ENCODE data around the gene TCF4.

The TCF4 gene

GRCh38 chr18:55432307-55433040 is 155.5 kb downstream of the TCF4 start:
- DNase-seq = no peak

GRCh38 chr18:55430026-55430425 is 158.0 kb downstream of the TCF4 start:
- DNase-seq = no peak

DNA sequence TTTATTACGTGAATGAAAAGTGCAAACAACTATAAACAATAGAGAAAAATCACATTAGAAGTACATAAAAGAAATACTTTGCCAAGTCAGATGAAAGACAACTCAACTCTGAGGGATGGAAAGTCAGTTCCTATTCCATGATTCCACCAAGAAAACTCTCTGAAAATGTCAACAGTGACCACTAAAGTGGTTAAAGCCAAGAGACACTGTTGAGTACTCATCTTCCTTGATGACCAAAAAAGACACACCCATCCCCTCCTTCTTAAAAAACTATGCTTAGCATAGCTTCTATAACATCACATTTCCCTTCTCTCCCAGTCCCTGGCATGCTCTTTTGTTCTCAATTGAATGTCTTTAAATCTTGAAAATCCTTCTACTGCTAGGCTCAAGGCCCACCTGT is 160.0 kb downstream of the TCF4 start:
- no peak for DNase-seq

GRCh38 chr18:55425698-55426097 is 162.3 kb downstream of the TCF4 start:
- no peak for DNase-seq

DNA sequence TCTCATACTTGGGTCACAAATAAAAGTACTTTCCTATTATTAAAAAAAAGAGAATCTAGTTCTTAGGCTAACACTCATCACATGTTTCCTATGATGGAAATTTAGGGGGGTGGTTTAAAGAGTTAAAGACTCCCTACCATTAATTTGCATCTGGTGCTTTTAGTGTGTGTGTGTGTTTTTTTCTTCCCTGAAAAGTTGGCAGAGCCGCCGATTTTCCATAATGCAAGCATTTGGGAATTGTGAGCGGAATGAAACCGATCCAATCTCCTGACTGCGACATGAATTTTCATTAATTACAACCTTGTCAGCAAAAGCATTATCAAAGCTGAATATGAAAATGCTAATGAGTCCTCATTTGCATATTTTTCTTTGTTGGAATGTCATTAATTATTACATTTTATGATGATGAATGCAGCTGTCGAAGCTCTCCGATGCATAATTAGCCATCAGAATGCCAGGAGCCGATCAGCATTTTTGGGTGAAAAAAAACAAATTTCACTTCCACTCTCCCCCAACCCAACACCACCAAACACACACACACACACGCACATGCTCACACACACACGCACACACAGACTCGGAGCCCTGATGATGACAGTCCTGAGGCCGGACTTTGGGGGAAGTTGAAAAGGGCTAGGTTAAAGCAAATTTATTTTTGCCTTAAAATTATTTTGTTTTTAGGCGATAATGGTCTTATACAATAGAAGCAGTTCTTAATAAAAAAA is 165.4 kb downstream of the TCF4 start:
- DNase-seq = no peak

GRCh38 chr18:55421615-55422419 is 166.2 kb downstream of the TCF4 start:
- no peak for DNase-seq

DNA sequence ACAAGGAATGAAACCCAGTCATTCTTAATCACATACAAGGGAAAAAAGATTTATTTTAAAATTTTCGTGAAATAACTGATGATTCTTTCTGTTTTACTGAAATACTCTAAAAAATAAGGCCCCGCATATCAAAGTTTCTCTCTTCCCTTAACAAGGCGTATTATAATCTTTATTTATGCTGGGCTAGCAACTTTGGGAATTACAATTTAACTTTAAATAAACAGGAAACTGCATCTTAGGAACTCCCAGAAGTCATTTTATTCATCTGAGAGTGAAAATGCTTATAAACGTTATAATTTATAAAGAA is 166.7 kb downstream of the TCF4 start:
- DNase-seq = no peak

DNA sequence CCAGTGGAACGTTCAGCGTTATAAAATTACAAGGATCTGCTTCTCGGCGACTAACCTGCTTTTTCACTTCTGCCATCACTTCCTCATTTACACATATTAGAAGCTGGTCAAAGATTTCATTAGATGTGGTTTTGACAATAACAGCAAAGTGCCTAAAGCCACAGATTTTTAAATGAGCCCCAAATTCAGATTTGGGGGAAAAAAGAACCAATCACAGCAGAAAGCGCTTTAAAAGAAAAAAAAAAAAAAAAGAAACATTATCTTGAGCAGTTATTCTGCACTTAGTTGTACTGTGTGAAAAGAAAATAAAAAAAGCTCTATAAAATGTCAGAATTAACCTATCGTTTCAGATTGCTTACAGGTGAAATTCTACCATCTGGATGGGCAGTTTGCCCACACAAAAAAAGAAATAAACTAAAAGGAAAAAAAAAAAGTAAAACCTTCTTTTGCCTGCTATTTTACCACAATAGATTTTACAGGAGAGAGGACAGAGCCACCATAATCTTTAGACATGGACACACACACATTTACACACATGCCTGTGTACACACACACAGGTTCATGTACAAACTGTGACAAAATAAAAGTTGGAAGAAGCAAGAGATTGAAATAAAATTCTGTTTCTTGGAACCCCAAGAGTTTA is 167.2 kb downstream of the TCF4 start:
- no peak for DNase-seq

DNA sequence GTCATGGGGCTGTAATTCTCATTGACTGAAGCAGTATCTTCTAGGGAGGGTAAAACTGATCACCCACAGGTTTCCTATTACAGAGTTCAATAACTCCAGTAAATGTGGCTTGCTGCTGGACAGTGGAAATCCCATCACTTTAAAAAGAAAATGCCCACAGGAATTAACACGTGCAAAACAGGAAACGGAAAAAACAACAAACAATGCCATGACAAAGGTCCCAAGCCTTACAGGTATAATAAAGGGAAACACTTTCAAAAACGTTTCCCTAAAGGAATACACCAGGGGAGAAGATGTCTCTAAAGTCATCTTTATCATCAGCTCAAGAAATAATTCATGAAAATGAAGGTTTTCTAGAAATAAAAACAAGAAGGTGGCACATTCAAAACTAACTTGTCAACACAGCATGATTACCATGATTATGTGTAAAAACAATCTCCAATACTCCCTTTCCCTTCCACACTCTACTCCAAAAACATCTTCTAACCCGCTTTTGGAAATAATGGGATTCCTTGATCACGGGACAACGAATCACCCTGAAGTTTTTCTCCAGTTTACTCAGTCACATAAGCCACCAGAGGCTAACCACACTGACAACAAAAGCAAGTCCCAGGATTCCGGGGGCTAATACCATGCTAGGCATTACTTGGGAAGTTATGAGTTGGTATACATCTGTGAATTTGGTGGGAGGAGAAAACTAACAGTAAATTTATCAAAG is 167.9 kb downstream of the TCF4 start:
- no peak for DNase-seq

GRCh38 chr18:55419132-55419946 is 168.7 kb downstream of the TCF4 start:
- DNase-seq = no peak

- no peak for DNase-seq
Observed at GRCh38 chr18:55418439-55418838, 169.6 kb downstream of the TCF4 start.

DNA sequence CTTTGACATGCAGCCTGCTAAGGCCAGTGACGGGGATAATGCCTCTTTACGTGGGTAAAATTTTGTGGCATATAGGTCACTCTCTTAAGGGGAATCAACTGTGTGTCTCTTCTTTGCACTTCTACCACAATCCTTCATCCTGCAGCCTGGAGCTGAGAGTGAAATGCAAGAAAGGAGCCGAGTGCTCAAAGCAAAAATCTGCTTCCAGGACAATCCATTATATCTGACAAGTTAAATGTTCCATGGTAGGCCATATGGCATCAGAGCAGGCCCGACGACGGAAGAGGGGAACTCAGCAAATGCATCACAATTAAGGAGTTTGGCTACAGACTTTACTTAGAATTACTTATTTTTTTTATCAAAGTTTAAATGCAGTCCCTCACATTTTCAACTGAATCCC is 171.2 kb downstream of the TCF4 start:
- DNase-seq = no peak

GRCh38 chr18:55415258-55415871 is 172.6 kb downstream of the TCF4 start:
- DNase-seq = peak; percentile 83

DNA sequence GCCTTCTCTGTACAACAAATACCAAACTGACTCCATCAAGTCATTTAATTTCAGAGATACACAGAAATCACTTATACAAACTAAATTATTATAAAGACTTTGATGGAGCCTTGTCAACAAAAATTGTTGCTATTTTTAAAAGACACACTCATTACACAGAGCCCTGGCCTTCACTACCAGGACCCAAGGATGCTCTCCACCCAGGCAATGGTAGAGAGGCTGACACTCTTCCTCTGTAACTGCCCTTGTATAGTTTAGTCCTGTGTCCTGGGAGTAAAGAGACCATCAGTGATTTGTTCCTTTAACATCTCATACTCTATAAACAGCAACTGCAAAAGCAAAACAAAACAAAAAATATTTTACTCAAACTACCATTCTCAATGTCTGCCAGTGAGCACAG is 173.5 kb downstream of the TCF4 start:
- no peak for DNase-seq

GRCh38 chr18:55413474-55413873 is 174.5 kb downstream of the TCF4 start:
- no peak for DNase-seq

- DNase-seq = no peak
Observed at GRCh38 chr18:55407774-55408535, 180.0 kb downstream of the TCF4 start.

DNA sequence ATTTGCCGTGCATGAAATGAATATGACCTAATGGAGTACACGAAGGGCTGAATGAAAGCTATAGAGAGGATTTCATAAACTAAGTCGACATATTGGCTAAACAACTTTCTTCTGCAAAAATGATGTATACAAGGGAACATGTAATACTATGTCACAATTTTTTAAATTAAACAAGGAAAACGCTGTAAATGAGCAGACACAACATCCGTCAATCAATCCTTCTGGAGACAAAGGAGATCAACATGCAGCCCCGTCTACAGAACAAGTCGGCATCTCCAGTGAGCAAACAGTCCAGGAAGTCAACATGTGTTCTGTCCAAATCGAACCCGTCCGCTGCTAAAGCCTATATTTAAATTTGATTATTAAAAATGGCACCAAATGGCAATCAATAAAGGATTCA is 180.8 kb downstream of the TCF4 start:
- DNase-seq = no peak

GRCh38 chr18:55406451-55406991 is 181.5 kb downstream of the TCF4 start:
- no peak for DNase-seq

DNA sequence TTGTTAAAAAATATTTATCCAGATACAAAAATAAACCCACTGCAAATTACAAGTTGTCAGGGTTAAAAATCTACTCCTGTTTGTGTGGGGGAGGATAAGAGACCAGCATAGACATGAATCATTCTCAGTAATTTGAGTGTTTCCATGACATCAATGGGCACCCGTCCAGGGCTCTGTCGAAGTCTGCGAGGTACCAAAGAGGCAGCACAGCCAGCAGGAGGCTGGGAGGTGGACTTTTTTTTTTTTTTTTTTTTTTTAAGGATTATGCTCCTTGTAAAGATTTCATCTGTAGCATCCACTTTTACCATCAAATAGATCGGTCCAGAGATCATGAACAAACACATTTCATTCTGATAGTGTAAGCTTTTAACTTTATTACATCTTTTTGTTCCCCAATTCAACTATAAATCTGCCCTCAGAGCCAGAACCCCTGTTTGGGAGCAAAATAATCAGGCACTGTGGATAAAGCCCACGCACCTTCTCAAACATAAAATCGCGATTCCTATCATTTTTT is 182.0 kb downstream of the TCF4 start:
- DNase-seq = peak; percentile 12

- no peak for DNase-seq
Observed at GRCh38 chr18:55405475-55405874, 182.5 kb downstream of the TCF4 start.
